Measurements from ENCODE around the gene TMEM132D.
"Not testable (repeated sequence)": the region's sequence is repeated elsewhere in the genome, so short reads cannot be mapped to it uniquely, and the experiment has no call there.

TMEM132D gene

DNA sequence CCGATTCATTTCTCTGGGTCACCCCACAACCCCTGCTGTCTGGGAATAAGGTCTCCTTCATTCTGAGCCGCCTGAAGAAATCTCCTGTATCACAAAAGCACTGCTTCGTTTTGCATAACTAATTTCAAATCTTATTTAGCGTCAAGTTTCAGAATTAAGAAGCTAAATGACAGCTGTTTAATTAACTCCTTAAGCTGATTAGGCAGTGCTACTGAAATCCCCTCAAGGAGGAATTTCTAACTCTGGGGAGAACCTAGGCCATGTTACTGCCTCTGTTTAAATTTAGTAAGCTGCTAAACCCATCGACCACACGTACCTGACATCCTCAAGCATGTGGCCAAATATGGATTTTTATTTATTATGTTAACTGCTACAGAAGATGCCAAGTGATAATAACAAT, 677.0 kb downstream of the TMEM132D start:
- DNase-seq, result no peak

DNA sequence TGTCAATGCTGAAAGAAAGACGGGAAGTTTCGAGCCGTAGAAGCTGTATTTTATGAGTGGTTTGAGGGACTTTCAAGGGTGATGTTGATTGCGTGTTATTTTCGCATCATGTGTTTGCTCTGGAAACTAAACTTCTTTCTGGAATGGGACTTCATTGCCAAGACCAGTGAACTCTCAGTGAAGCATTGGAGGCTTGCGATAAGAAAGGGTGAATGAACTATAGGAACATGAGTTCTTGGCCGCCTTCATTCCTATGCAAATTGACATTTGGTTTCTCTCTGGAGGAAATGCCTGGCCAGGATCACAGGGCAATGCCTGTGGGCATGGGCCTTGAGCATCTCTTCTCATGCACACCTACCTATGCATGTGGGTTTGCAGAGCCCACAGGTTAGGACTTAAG, 677.8 kb downstream of the TMEM132D start:
- DNase-seq, result no peak

DNA sequence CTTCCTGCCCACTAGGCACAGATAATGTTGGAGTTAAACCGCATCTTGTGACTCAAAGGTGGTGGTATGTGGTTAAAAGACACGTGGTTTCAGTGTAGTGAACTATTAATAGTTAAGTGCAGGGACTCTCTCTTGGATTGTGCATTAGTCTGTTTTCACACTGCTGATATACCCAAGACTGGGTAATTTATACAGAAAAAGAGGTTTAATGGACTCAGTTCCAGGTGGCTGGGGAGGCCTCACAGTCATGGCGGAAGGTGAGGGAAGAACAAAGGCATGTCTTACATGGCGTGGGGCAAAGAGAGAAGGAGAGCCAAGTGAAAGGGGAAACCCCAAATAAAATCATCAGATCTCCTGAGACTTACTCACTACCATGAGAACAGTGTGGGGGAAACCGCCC, 688.3 kb downstream of the TMEM132D start:
- DNase-seq, result no peak

DNA sequence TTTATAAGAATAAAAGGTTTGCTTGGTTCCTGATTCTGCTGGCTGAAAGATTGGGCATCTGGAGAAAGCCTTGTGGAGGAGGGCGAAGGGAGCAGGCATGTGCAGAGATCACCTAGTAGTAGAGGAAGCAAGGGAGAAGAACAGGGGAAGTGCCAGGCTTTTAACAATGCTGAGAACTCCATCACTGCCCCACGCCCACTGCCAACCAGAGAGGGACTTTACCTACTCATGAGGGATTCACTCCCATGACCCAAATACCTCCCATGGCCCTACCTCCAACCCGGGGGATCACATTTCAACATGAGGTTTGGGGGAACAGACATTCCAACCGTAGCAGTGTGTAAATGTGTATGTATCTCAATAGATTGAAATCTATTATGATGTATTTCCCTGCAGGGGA, 690.3 kb downstream of the TMEM132D start:
- DNase-seq, result no peak

DNA sequence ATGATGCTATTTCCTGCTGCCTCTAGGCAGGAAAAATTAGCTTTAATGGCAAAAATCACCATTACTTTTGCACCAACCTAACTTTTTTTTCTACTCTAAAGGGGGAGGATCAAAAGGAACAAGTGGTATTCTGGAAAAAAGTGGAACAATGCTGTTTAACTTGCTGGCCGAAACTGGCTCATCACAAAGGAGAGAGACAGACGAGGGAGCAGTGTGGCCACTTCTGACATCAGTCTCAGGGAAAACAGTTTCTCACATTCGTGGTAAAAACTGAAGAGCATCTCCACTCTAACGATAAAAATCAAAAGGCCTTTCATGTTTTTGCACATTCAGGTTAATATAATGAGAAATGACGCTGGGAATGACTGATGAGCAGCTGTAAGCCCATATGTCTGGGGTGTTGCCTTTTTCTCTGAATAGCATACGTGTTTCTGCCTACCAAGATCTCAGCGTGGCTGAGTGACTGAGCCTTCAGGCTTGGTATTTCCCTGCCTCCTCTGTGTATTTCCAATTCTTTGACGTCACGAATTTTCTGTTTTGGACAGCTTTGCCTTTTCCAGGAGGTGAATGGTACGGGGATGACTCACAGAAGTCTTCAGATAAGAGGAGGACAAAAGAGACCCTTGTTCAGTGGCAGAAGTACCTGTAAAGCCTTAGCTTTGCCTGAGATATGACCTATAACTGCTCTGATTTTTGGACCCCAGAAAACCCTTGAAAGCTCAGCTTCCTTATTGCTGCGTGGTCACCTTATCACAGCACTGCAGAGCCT, 691.8 kb downstream of the TMEM132D start:
- DNase-seq, result no peak

DNA sequence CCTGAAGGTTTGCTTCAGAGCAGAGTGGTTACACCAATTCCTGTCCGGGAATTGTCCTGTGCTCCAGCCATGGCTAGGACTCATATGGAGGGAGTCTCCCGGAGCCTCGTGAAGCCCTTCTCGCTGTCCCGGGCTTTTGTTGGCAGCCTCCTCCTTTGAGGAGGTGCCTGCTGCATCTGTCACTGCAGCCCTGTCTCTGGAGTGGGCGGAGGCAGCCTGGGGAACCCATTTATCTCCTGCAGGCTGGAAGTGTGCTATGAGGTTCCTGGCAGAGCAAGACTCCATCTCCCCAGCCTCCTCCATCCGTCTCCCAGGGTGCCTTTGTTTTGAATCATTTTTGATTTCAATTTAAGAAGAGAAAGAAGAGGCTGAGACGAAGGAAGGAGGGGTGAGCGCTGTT, 695.3 kb downstream of the TMEM132D start:
- no peak for DNase-seq

DNA sequence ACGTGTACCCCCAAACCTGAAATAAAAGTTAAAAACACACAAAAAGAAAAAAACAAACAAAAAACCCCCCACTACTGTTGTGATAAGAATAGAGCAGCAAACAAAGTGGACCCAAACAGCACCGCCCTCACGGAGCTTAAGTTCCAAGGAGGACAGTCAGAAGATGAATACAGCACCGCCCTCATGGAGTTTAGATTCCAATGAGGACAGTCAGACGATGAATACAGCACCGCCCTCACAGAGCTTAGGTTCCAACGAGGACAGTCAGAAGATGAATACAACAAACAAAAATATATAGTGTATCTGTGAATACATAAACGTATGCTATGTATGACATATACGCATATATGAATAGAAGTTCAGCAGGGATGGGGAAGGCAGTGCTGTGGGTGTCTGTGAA, 696.7 kb downstream of the TMEM132D start:
- DNase-seq, result no peak

DNA sequence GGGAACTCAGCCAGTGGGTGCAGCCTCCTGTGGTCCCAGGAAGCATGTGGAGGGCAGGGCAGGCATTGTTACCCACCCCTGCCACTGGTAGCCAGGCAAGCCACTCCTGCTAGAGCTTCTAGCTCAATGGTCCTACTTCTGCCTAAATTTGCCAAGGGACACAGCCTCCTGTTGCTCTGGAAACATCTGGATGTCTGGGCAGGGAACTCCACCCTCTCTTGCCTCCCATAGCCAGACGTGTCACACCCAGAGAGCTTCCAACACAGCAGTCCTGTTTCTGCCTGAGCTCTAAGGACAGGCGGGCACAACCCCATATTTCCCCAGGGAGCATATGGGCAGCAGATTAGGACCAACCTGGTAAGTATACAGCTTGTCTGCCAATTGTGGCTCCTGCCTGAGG, 700.4 kb downstream of the TMEM132D start:
- no peak for DNase-seq

DNA sequence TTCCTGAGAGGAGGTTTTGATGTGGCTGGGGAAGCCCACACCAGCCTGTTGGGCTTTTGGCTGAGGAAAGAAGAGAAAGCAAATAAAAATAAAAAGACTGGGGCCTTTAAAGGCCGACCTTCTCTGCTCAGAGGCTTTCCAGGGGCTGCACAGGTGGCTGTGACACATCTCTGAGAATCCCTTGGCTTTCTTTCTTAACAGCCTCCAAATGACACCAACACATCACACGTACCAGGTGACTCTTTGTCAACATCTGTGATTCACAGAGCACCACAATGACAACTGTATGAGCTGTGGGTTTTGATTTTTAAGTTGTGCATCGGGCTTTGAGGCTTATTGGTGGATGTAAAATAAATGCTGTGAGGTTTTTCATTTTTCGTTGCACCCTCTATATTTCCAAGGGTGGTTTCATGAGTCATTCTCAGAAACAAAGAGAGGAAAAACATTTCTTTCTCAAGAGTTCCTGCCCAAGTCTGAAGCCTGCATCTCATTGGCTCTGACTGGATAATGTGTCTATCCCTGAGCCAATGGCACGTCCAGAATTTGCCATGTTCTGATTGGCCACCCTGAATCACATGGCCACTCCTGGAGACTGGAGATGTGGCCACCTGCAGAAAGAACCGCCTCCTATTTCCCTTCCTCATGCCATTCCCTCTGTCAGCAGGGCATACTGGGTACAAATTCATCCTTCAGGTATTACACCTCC, 701.6 kb downstream of the TMEM132D start:
- DNase-seq, result no peak

DNA sequence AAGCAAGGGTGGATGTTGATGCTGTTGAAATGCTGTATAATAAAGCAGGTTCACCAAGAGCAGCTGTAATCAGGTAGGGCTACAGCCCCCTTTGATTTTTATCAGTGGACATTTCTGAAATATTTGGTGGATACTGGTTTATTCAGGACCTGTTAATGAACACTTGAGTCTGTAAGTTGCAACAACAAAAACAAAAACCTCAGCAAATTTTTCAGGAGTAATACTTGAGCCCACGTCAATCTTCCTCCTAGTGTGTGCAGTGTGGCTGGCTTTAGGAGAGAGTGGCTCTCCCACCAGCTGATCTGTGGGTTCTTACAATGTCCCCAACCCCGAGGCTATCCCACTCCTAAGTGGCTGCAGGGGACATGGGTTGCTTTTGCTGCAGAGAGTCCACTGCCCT, 702.8 kb downstream of the TMEM132D start:
- no peak for DNase-seq

DNA sequence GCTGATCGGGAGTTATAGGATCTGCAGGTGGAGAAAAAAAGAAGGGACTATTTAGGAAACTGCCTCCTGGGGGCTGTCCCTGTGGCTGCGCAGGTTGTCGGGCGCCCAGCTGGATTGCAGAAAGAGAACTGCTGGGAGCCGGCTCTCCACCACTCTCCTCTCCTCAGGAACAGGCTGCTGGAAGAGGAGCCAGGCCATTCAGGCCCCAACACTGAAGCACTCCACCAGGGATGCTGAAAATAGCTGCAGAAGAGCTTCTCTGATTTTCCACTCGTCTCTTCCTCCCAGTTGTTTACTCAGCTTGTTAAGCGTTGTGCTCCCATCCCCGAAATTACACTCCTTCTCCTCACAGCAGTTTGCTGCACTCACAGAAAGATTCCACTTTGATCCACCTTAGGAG, 703.2 kb downstream of the TMEM132D start:
- no peak for DNase-seq

DNA sequence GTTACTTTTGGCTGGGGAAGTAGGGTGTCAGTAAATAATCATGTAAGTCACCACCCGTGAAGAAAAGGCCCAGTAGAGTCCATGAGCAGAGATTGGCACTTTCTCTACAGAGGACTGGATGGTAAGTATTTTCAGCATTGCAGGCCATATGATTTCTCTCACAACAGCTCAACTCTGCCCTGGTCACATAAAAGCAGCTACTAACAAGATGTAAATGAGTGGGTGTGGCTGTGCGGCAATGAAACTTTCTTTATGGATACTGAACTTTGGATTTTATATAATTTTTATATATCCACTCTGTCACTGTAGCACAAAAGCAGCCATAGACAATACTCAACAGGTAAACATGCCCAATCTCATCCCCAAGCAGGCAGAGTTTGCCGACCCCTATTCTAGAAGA, 706.9 kb downstream of the TMEM132D start:
- DNase-seq, result no peak

DNA sequence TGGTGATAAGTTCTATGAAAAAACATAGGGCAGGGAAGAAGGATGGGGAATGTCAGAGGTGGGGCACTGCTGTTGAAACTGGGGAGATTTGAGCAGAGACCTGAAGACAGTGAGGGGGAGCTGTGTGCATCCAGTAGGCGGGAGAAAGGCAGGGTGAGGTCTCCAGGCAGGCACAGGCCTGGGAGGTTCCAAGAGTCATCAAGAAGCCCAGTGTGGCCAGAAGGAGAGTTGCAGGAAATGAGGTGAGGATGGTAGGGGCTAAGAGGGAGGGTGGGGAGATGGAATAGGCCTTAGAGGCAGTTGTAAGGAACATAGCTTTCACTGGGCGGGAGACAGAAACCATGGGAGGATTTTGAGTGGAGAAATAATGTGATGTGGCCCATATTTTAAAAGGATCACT, 708.7 kb downstream of the TMEM132D start:
- no peak for DNase-seq

DNA sequence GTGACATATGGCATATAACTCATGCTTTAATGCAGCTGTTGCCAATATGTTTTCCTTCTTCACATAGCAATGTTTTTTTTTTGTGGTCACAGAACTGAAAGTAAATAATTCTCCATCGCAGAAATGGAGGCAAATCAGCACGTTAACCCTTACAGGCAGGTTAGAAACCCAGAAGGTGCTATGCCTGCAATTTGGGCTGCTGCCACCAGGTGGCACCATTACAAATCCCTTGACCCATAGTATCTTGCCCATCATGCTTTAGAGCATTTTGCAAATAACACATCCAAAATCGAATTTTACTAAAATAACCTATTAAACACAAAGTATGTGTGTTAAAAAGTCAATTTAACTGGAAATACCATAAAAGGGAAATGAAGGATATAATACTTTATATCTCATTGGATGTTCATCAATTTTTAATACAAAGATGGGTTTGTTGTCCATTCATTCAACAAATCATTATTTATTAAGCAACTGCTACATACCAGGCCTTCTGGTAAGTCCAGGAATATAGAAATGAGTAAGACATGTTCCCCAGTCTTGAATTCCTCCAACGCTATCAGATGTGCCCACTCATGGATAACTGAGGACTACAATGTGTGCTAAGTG, 710.5 kb downstream of the TMEM132D start:
- DNase-seq, result peak; percentile 24 to 52 (median 36)

DNA sequence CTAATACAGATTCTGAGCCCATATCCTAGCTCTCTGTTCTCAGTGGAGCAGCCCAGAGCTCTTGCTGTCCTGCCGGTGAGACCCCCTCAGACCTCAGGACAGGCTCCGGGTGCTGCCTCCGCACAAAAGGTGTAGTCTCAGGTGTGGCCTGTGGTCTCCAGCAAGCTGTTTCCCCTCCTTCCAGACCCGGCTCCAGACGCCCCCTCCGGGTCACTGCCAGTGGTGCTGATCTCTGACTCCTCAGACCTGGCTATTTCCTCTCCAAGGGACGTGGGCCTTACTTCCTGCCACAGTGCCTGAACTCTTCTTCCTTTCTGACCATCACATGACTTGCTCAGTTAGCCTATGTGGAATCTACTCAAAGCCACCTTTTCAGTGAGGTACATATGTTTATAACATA, 713.0 kb downstream of the TMEM132D start:
- DNase-seq, result no peak

DNA sequence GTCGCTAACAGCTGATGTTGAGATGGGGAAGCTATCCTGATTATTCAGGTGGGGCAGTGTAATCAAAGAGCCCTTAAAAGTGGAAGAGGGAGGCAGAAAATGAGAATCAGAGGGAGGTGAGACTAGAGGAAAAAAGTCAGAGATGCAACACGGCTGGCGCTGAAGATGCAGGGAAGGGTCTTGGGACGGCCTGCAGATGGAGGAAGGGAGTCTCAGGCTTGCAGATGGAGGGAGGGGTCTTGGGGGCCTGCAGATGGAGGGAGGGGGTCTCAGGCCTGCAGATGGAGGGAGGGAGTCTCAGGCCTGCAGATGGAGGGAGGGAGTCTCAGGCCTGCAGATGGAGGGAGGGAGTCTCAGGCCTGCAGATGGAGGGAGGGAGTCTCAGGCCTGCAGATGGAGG, 713.9 kb downstream of the TMEM132D start:
- not testable (repeated sequence) for DNase-seq

DNA sequence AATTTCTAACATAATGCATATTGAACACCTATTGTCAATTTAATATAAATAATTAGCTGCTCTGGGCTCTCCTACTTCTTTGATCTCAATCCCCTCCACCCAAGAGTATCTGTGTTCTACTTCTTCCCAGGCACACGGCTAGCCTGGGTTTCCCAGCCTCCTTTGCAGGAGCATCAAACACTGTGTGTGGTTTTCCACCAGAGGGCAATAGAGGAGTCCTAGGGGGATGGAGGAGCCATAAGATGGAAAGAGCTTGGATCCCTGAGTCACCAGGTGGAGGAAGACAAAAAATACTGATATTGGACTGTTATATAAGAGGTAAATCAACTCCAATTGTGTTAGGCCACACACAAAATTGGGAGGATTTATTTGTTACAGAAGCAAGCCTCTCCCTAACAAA, 716.9 kb downstream of the TMEM132D start:
- no peak for DNase-seq

DNA sequence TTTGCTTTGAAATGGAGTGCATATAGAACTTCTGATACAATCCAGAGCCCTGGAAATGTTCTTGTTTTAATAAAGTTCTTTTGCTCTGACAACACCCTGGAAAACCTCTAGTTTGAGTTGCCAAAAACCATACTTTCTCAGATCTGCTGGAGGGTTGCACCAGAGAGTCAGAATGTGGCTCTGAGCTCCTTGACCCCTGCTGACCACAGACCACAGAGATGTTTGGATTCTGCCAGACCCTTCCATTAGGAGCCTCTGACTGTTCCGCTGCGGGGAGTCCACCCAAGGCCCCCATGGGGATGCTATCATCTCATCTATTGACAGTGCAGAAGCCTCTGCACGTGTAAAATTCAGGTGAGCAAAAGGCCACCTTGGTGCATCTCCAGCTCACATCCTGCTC, 718.0 kb downstream of the TMEM132D start:
- DNase-seq, result no peak

DNA sequence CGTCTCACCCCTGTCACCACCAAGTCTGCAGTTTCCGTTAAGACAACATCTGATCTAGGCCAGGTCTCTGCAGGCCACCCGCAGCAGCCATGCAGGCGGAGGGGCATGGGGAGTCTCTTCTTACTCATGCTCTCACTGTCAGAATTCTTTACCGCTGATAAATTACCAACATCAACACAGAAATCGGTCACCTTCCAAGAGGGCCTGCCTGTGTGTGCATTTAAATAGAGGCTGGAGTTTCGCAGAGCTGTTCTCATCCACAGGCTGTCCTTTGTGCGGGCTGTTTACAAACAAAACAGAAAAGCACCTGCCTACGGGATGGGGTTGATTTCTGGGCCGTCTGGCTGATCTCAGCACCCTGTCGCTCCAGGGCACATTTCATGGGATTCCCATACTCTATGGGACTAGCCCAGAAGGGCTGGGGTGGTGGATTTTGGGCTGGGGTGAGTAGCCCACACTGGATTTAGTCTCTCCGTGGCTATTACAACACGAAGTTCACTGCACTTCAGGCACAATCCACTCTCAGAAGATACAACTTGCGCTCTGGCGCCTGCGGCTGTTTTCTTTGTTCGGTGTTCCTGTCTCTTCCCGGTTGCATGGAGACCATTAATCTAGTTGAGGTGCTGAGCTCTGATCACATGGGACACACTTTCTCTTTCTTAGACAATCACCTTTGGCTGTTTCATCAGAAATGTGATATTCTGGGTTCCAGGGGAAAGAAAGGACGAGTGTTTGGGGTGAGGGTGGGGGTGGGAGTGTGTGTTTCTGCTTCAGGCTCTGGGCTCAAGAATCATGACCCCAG, 719.5 kb downstream of the TMEM132D start:
- no peak for DNase-seq

DNA sequence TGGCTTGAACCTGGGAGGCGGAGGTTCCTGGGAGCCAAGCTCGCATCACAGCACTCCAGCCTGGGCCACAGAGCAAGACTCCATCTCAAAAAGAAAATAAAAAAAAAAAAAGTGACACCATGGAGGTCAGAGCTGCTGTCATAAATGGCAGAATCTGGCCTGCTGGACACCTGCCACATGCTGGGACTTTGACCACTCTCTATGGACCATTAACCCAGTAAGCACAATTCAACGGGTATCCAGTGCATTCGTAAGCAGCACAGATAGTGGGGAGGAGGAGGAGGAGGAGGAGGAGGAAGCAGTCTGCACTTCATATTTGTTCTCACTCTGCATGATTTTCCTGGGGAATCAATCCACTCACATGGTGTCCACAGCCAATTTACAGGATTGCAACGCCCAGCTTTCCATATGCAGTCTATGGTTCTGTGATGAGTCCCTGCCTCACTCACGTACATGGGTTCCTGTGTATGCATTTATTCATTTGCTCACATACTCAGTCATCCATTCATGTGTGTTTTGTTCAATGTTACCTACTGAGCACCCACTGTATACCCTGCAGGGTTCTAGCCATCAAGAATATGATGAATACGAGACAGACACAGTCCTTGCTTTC, 723.8 kb downstream of the TMEM132D start:
- no peak for DNase-seq

DNA sequence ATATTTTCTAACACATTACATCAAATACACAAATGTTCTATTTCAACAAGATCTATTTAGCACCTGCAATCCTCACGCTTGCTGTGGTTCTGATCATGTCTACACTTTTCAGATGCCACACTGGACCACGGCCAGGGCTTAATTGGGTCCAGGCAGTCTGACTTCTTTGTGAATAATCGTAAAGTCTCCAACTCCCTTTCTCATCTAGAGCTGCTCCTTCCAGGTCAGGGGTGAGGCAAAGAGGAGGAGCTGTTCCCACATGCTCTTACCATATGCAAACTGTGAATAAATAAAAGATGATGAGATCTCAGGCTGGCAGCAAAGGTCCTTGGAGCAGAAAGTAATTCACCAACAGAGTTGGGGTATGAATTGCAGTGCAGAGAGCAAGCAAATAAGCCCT, 733.9 kb downstream of the TMEM132D start:
- DNase-seq, result no peak

DNA sequence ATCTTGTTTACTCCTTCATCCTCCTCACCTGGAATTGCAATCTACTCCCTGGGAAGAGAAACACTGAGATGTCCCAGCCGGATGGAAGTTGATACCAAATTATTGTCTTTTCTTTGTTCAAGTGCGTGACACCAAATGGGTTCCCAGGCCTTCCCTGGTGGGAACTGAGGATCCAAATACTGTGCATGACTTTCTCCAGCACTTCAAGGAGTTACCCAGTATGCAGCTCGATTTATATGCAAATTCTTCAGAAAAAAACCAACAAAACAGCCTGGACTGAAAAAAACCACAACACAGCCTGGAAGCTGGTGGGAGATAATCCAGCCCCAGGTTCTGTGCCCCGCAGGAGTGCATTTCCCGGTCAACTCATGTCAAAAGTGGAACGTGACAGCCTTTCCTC, 740.0 kb downstream of the TMEM132D start:
- DNase-seq, result no peak

DNA sequence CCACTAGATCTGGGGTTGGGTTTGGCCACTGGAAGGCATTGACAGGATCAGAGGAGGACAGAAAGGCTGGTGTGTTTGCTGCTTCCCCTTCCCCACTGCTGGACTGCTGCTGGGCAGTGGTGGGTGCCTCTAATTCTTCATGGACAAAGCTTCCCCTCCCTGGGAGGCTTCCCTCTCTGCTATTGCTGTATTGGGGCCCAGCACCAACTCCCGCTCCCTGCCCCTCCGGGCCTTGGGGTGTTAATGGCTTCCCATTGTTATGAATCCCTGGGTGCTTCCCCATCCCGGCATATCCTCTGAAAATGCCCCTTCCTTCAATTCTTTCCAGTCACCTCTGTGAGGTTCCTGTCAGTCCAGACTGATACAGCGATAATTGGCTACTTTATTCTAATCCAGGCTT, 740.4 kb downstream of the TMEM132D start:
- DNase-seq, result no peak

Measured in suppressor macrophage (primary cell).